IPS-18a (cell line): ENCODE measurements around the gene SGMS1.

ENCODE experiments used
- H3K27ac ChIP-seq: one replicate; pipeline ENCODE4 v1.5.1; 2013; ENCODE audit warnings: low read length
- H3K27me3 ChIP-seq: one replicate; pipeline ENCODE4 v1.6.1; 2013; ENCODE audit warnings: mild to moderate bottlenecking, low read length; ENCODE audit not compliant: control insufficient read depth, insufficient read depth
- H3K36me3 ChIP-seq: one replicate; pipeline ENCODE4 v1.6.1; 2013; ENCODE audit warnings: low read depth, low read length; ENCODE audit not compliant: control insufficient read depth
- H3K4me1 ChIP-seq: one replicate; pipeline ENCODE4 v1.6.1; 2013; ENCODE audit warnings: low read depth, low read length; ENCODE audit not compliant: control insufficient read depth
- H3K4me3 ChIP-seq: one replicate; pipeline ENCODE4 v1.5.1; 2013; ENCODE audit warnings: low read length
- H3K9ac ChIP-seq: one replicate; pipeline ENCODE4 v1.6.1; 2013; ENCODE audit warnings: mild to moderate bottlenecking, low read length, moderate library complexity
- H3K9me3 ChIP-seq: one replicate; pipeline ENCODE4 v1.6.1; 2013; ENCODE audit warnings: low read depth, low read length; ENCODE audit not compliant: control insufficient read depth

Gene SGMS1

GRCh38 chr10:50590935-50591334, 32.8 kb downstream of the SGMS1 start:
- H3K36me3 ChIP-seq = peaks cover 13% of the 10 kb centered on the region
- H3K4me3 ChIP-seq = no peak overlapping the region
- H3K9me3 ChIP-seq = no peaks in the 10 kb centered on the region
- no peaks in the 10 kb centered on the region for H3K4me1 ChIP-seq
- no peak overlapping the region for H3K27ac ChIP-seq
- H3K9ac ChIP-seq = no peak overlapping the region
- no peaks in the 10 kb centered on the region for H3K27me3 ChIP-seq

GRCh38 chr10:50586740-50587088, 37.0 kb downstream of the SGMS1 start:
- no peak overlapping the region for H3K27ac ChIP-seq
- H3K27me3 ChIP-seq = no peaks in the 10 kb centered on the region
- no peak overlapping the region for H3K4me3 ChIP-seq
- H3K9ac ChIP-seq = no peak overlapping the region
- H3K36me3 ChIP-seq = peaks cover 13% of the 10 kb centered on the region
- H3K9me3 ChIP-seq = no peaks in the 10 kb centered on the region
- peaks cover under 1% of the 10 kb centered on the region for H3K4me1 ChIP-seq

GRCh38 chr10:50585921-50586739, 37.6 kb downstream of the SGMS1 start:
- Histone ChIP-seq H3K27ac (no peak overlapping the region), H3K9ac (no peak overlapping the region), H3K4me3 (no peak overlapping the region)

GRCh38 chr10:50582766-50583762, 40.7 kb downstream of the SGMS1 start:
- no peak overlapping the region for H3K9ac ChIP-seq
- H3K27ac ChIP-seq = no peak overlapping the region
- no peaks in the 10 kb centered on the region for H3K27me3 ChIP-seq
- peaks cover 14% of the 10 kb centered on the region for H3K4me1 ChIP-seq
- H3K9me3 ChIP-seq = no peaks in the 10 kb centered on the region
- H3K36me3 ChIP-seq = peaks cover 2% of the 10 kb centered on the region
- H3K4me3 ChIP-seq = no peak overlapping the region

More at GRCh38 chr10:50585921-50586739, 37.6 kb downstream of the SGMS1 start:
- Histone ChIP-seq H3K36me3 (peaks cover 13% of the 10 kb centered on the region), H3K27me3 (no peaks in the 10 kb centered on the region), H3K9me3 (no peaks in the 10 kb centered on the region), H3K4me1 (peaks cover 6% of the 10 kb centered on the region)

GRCh38 chr10:50582046-50582445, 41.7 kb downstream of the SGMS1 start:
- H3K4me1 ChIP-seq = peaks cover 14% of the 10 kb centered on the region
- H3K9ac ChIP-seq = no peak overlapping the region
- no peaks in the 10 kb centered on the region for H3K9me3 ChIP-seq
- H3K27ac ChIP-seq = no peak overlapping the region
- H3K4me3 ChIP-seq = no peak overlapping the region
- no peaks in the 10 kb centered on the region for H3K27me3 ChIP-seq
- no peaks in the 10 kb centered on the region for H3K36me3 ChIP-seq

GRCh38 chr10:50580262-50580891, 43.4 kb downstream of the SGMS1 start:
- no peaks in the 10 kb centered on the region for H3K27me3 ChIP-seq
- H3K4me3 ChIP-seq = no peak overlapping the region
- no peaks in the 10 kb centered on the region for H3K36me3 ChIP-seq
- H3K9ac ChIP-seq = no peak overlapping the region
- H3K9me3 ChIP-seq = no peaks in the 10 kb centered on the region
- H3K27ac ChIP-seq = no peak overlapping the region
- peaks cover 14% of the 10 kb centered on the region for H3K4me1 ChIP-seq

- Histone ChIP-seq H3K9ac (no peak overlapping the region), H3K27ac (no peak overlapping the region), H3K4me1 (peaks cover 14% of the 10 kb centered on the region), H3K27me3 (no peaks in the 10 kb centered on the region), H3K36me3 (no peaks in the 10 kb centered on the region), H3K4me3 (no peak overlapping the region), H3K9me3 (no peaks in the 10 kb centered on the region)
Observed at GRCh38 chr10:50579491-50580261, 44.1 kb downstream of the SGMS1 start.

- H3K27ac ChIP-seq = no peak overlapping the region
- H3K4me1 ChIP-seq = peaks cover 20% of the 10 kb centered on the region
Observed at GRCh38 chr10:50578949-50579348, 44.8 kb downstream of the SGMS1 start.

GRCh38 chr10:50577681-50578350, 45.9 kb downstream of the SGMS1 start:
- Histone ChIP-seq H3K9me3 (no peaks in the 10 kb centered on the region), H3K4me1 (peaks cover 20% of the 10 kb centered on the region), H3K4me3 (no peak overlapping the region), H3K27me3 (no peaks in the 10 kb centered on the region), H3K36me3 (no peaks in the 10 kb centered on the region), H3K9ac (no peak overlapping the region), H3K27ac (no peak overlapping the region)

More at GRCh38 chr10:50578949-50579348, 44.8 kb downstream of the SGMS1 start:
- Histone ChIP-seq H3K4me3 (no peak overlapping the region), H3K27me3 (no peaks in the 10 kb centered on the region), H3K9ac (no peak overlapping the region), H3K9me3 (no peaks in the 10 kb centered on the region), H3K36me3 (no peaks in the 10 kb centered on the region)

- H3K4me3 ChIP-seq = no peak overlapping the region
- no peak overlapping the region for H3K9ac ChIP-seq
- H3K27ac ChIP-seq = no peak overlapping the region
- peaks cover 25% of the 10 kb centered on the region for H3K4me1 ChIP-seq
- H3K9me3 ChIP-seq = no peaks in the 10 kb centered on the region
- H3K27me3 ChIP-seq = no peaks in the 10 kb centered on the region
- H3K36me3 ChIP-seq = no peaks in the 10 kb centered on the region
Observed at GRCh38 chr10:50577010-50577409, 46.7 kb downstream of the SGMS1 start.
